IMR-90 (cell line): ENCODE data around the gene DSCAM. TPM values are rescaled to one million over a fixed set of nuclear protein-coding genes. Genes with fewer than 3 reads are reported as not detected.

Experiments used
- ATAC-seq: fragments of 200-7000 bp; cut with Tn5 transposase; 2 replicates; pipeline ENCODE4 v1.9.1; 2020; ENCODE audit warnings: low read depth, mild to moderate bottlenecking, moderate library complexity
- BruUV-seq: library from RNA; stranded (reverse); fragments of 400-500 nt; replicated peaks from 2 replicates; lab custom pipeline; 2021; lab: Mats Ljungman, UMichigan
- CTCF ChIA-PET: fragments of 300-600 bp; formaldehyde crosslinking; extraction: SDS; loops from one replicate; lab custom pipeline; 2021; ENCODE audit warnings: antibody characterized with exemption; lab: Yijun Ruan, JAX
- POLR2A ChIA-PET: fragments of 300-600 bp; sonication (Branson Sonifier 250); formaldehyde crosslinking; loops from one replicate; lab custom pipeline; 2022; ENCODE audit warnings: antibody characterized with exemption; ENCODE audit not compliant: unreplicated experiment; lab: Charles Lee
- DNase-seq: peaks from one replicate; pipeline ENCODE4 v3.0.0; 2013
- H2AFZ ChIP-seq: replicated peaks from 2 replicates; pipeline ENCODE3; 2013; ENCODE audit warnings: low read length, mild to moderate bottlenecking; ENCODE audit not compliant: poor library complexity
- H2AK5ac ChIP-seq: 2 replicates; pipeline ENCODE4 v1.6.1; 2013; ENCODE audit warnings: low read depth, low read length, inconsistent platforms
- H2AK9ac ChIP-seq: replicated peaks from 2 replicates; pipeline ENCODE3; 2013; ENCODE audit warnings: mild to moderate bottlenecking, low read depth, low read length, moderate library complexity; ENCODE audit not compliant: poor library complexity
- H2BK120ac ChIP-seq: 2 replicates; pipeline ENCODE4 v1.6.1; 2013; ENCODE audit warnings: low read depth, low read length, inconsistent platforms
- H2BK15ac ChIP-seq: 3 replicates; pipeline ENCODE4 v1.6.1; 2013; ENCODE audit warnings: low read depth, low read length, inconsistent platforms
- H2BK20ac ChIP-seq: 2 replicates; pipeline ENCODE4 v1.6.1; 2013; ENCODE audit warnings: low read depth, mild to moderate bottlenecking, inconsistent platforms, low read length, moderate library complexity
- H2BK5ac ChIP-seq: 2 replicates; pipeline ENCODE4 v1.6.1; 2013; ENCODE audit warnings: mild to moderate bottlenecking, low read depth, low read length, inconsistent platforms; ENCODE audit not compliant: poor library complexity, severe bottlenecking
- H3K14ac ChIP-seq: replicated peaks from 2 replicates; pipeline ENCODE4 v1.6.1; 2013; ENCODE audit warnings: low read depth, low read length, inconsistent platforms
- H3K18ac ChIP-seq: 2 replicates; pipeline ENCODE4 v1.6.1; 2013; ENCODE audit warnings: low read depth, low read length, control low read depth
- H3K23ac ChIP-seq: 2 replicates; pipeline ENCODE4 v1.6.1; 2013; ENCODE audit warnings: low read depth, low read length, inconsistent platforms
- H3K27ac ChIP-seq: 2 replicates; pipeline ENCODE4 v1.5.1; 2013; ENCODE audit warnings: mild to moderate bottlenecking, control low read depth, low read length; ENCODE audit not compliant: insufficient read depth
- H3K27me3 ChIP-seq: 2 replicates; pipeline ENCODE4 v1.6.1; 2013; ENCODE audit warnings: low read length; ENCODE audit not compliant: control insufficient read depth, insufficient read depth
- H3K36me3 ChIP-seq: 2 replicates; pipeline ENCODE4 v1.6.1; 2013; ENCODE audit warnings: low read length, mixed read lengths; ENCODE audit not compliant: control insufficient read depth, insufficient read depth
- H3K4ac ChIP-seq: 2 replicates; pipeline ENCODE4 v1.6.1; 2013; ENCODE audit warnings: low read depth, low read length, inconsistent platforms
- H3K4me1 ChIP-seq: 2 replicates; pipeline ENCODE4 v1.6.1; 2013; ENCODE audit warnings: low read length, mixed read lengths; ENCODE audit not compliant: control insufficient read depth, insufficient read depth
- H3K4me2 ChIP-seq: 2 replicates; pipeline ENCODE4 v1.6.1; 2013; ENCODE audit warnings: low read depth, mild to moderate bottlenecking, control low read depth, low read length, moderate library complexity
- H3K4me3 ChIP-seq: 2 replicates; pipeline ENCODE4 v1.5.1; 2013; ENCODE audit warnings: low read depth, mild to moderate bottlenecking, control low read depth, low read length, moderate library complexity; ENCODE audit not compliant: insufficient read depth
- H3K56ac ChIP-seq: 2 replicates; pipeline ENCODE4 v1.6.1; 2013; ENCODE audit warnings: low read length, inconsistent platforms; ENCODE audit not compliant: insufficient read depth; ENCODE audit errors: extremely low read depth
- H3K79me1 ChIP-seq, 2 experiments: 2 replicates each; pipeline ENCODE4 v1.6.1; 2013; ENCODE audit warnings: low read length in 2 of 2, inconsistent platforms in 1 of 2, low read depth in 1 of 2
- H3K9ac ChIP-seq: 2 replicates; pipeline ENCODE4 v1.6.1; 2013; ENCODE audit warnings: low read depth, low read length, control low read depth
- H3K9me1 ChIP-seq: 2 replicates; pipeline ENCODE4 v1.6.1; 2013; ENCODE audit warnings: low read length, inconsistent platforms; ENCODE audit not compliant: insufficient read depth
- H3K9me3 ChIP-seq: 2 replicates; pipeline ENCODE4 v1.6.1; 2013; ENCODE audit warnings: low read length; ENCODE audit not compliant: control insufficient read depth, insufficient read depth
- H4K20me1 ChIP-seq: 2 replicates; pipeline ENCODE4 v1.6.1; 2013; ENCODE audit warnings: low read length, inconsistent platforms; ENCODE audit not compliant: insufficient read depth
- H4K5ac ChIP-seq: 2 replicates; pipeline ENCODE4 v1.6.1; 2013; ENCODE audit warnings: mild to moderate bottlenecking, low read depth, low read length, control low read depth
- H4K8ac ChIP-seq, 2 experiments: 2 replicates each; pipeline ENCODE4 v1.6.1; 2013; ENCODE audit warnings: low read depth in 2 of 2, low read length in 2 of 2, control low read depth in 1 of 2, inconsistent platforms in 1 of 2
- H4K91ac ChIP-seq: 2 replicates; pipeline ENCODE4 v1.6.1; 2013; ENCODE audit warnings: low read depth, low read length, inconsistent platforms; ENCODE audit not compliant: insufficient read depth
- BHLHE40 ChIP-seq: fragments of 150-350 bp; IDR thresholded peaks from 2 replicates; pipeline ENCODE4 v1.6.1; 2016; ENCODE audit warnings: mild to moderate bottlenecking, low read depth, low read length
- CEBPB ChIP-seq: IDR thresholded peaks from 2 replicates; pipeline ENCODE4 v1.6.1; 2012; ENCODE audit warnings: low read depth, low read length, improper control_type of control experiment
- CHD1 ChIP-seq: IDR thresholded peaks from 2 replicates; pipeline ENCODE4 v1.6.1; 2012; ENCODE audit warnings: low read depth, low read length, improper control_type of control experiment
- CTCF ChIP-seq: conservative IDR thresholded peaks from 2 replicates; pipeline ENCODE4 v1.5.1; 2012; ENCODE audit warnings: mild to moderate bottlenecking, low read depth, low read length, improper control_type of control experiment
- ELK1 ChIP-seq: fragments of 150-350 bp; IDR thresholded peaks from 2 replicates; pipeline ENCODE4 v1.6.1; 2016; ENCODE audit warnings: low read depth, mild to moderate bottlenecking, low read length, moderate library complexity, borderline replicate concordance
- FOS ChIP-seq: fragments of 150-350 bp; IDR thresholded peaks from 2 replicates; pipeline ENCODE4 v1.6.1; 2016; ENCODE audit warnings: low read depth, low read length
- MAFK ChIP-seq: IDR thresholded peaks from 2 replicates; pipeline ENCODE4 v1.6.1; 2012; ENCODE audit warnings: low read depth, low read length, improper control_type of control experiment
- MAZ ChIP-seq: IDR thresholded peaks from 2 replicates; pipeline ENCODE4 v1.6.1; 2012; ENCODE audit warnings: low read depth, mild to moderate bottlenecking, low read length, improper control_type of control experiment, moderate library complexity, borderline replicate concordance
- MXI1 ChIP-seq: IDR thresholded peaks from 2 replicates; pipeline ENCODE4 v1.6.1; 2012; ENCODE audit warnings: low read depth, mild to moderate bottlenecking, low read length, moderate library complexity, borderline replicate concordance
- NFE2L2 ChIP-seq: fragments of 150-350 bp; IDR thresholded peaks from 2 replicates; pipeline ENCODE4 v1.6.1; 2016; ENCODE audit warnings: low read depth, mild to moderate bottlenecking, low read length
- POLR2A ChIP-seq: IDR thresholded peaks from 2 replicates; pipeline ENCODE4 v1.6.1; 2012; ENCODE audit warnings: mild to moderate bottlenecking, low read depth, low read length
- RAD21 ChIP-seq: IDR thresholded peaks from 2 replicates; pipeline ENCODE4 v1.6.1; 2012; ENCODE audit warnings: low read length, improper control_type of control experiment
- RCOR1 ChIP-seq: IDR thresholded peaks from 2 replicates; pipeline ENCODE4 v1.6.1; 2012; ENCODE audit warnings: mild to moderate bottlenecking, low read length, improper control_type of control experiment; ENCODE audit not compliant: insufficient replicate concordance
- RFX5 ChIP-seq: IDR thresholded peaks from 2 replicates; pipeline ENCODE4 v1.8.0; 2012; ENCODE audit warnings: low read depth, mild to moderate bottlenecking, low read length, moderate library complexity
- SMC3 ChIP-seq: fragments of 150-350 bp; IDR thresholded peaks from 2 replicates; pipeline ENCODE4 v1.6.1; 2016; ENCODE audit warnings: low read depth, mild to moderate bottlenecking, antibody characterized with exemption, low read length, moderate library complexity
- USF2 ChIP-seq: fragments of 150-350 bp; IDR thresholded peaks from 2 replicates; pipeline ENCODE4 v1.6.1; 2017; ENCODE audit warnings: mild to moderate bottlenecking, antibody characterized with exemption, low read length, low read depth
- WGBS, 2 experiments: methylation state at CpG; one replicate each; pipeline versions ENCODE4 v1.1.5 to v1.1.7; 2013; ENCODE audit warnings: missing lambda C conversion rate in 2 of 2; ENCODE audit not compliant: insufficient read length in 1 of 2; ENCODE audit errors: extremely low coverage in 2 of 2; 5-methylcytosine and 5-hydroxymethylcytosine counted together
- dilution Hi-C: fragments of 300-500 bp; cut with HindIII; formaldehyde crosslinking; loops from one replicate; pipeline ENCODE4 v1.14.3; 2018; ENCODE audit warnings: low sequenced_read_pairs; ENCODE audit not compliant: unreplicated experiment
- in situ Hi-C: fragments of 300-500 bp; cut with MboI; formaldehyde crosslinking; loops from 3 replicates; pipeline ENCODE4 v1.14.3; 2019; ENCODE audit warnings: low sequenced_read_pairs, inconsistent platforms, mixed read lengths
- intact Hi-C: fragments of 100-400 bp; cut with micrococcal nuclease; formaldehyde crosslinking; loops from 2 replicates; pipeline ENCODE4 v1.10.0; 2022
- polyA plus RNA-seq, 3 experiments: library from polyadenylated mRNA; depleted of rRNA; stranded (reverse); fragments of >200 nt; gene quantifications; 2 replicates each; pipeline ENCODE4 v1.2.3, GENCODE V29; 2012; ENCODE audit warnings: low replicate concordance in 1 of 3
- total RNA-seq: library from RNA; depleted of rRNA; stranded (reverse); fragments of >200 nt; gene quantifications from 2 replicates; pipeline ENCODE4 v1.2.3, GENCODE V29; 2012

DSCAM gene
- total and polyA plus RNA-seq, 2 of the 4 experiments (the other 2 are of a cell fraction), result under 0.01 to 0.02 TPM

- Histone ChIP-seq H4K8ac (no peak overlapping the region), H3K36me3 (no peaks in the 10 kb centered on the region), H3K79me1 (no peaks in the 10 kb centered on the region), H3K14ac (no peak overlapping the region), H2BK20ac (no peak overlapping the region), H4K91ac (no peak overlapping the region), H4K20me1 (no peaks in the 10 kb centered on the region), H3K4me1 (no peaks in the 10 kb centered on the region), H2AK5ac (no peak overlapping the region), H2AFZ (no peak overlapping the region), H2BK5ac (no peak overlapping the region), H3K9ac (no peak overlapping the region), H3K56ac (no peak overlapping the region), H2BK120ac (no peak overlapping the region), H2BK15ac (no peak overlapping the region), H3K27me3 (no peaks in the 10 kb centered on the region), H3K27ac (no peak overlapping the region), H3K9me3 (peaks cover 46% of the 10 kb centered on the region), H3K9me1 (no peaks in the 10 kb centered on the region), H3K18ac (no peak overlapping the region), H3K4ac (no peak overlapping the region), H4K5ac (no peak overlapping the region), H3K4me2 (no peak overlapping the region), H3K4me3 (no peak overlapping the region), H2AK9ac (no peak overlapping the region), H3K23ac (no peak overlapping the region)
- dilution Hi-C loops, result no loop called here
- ChIA-PET POLR2A (no interaction called here), CTCF (interaction anchor here (0.6 kb wide), 1 partner anchor 32 kb away, joined by 3 read pairs; no protein-coding TSS in a partner anchor)
- TF ChIP-seq CHD1 (no peak), MAZ (no peak), SMC3 (no peak), RAD21 (no peak), MXI1 (no peak), MAFK (no peak), USF2 (no peak), CEBPB (no peak), CTCF (no peak), RFX5 (no peak), NFE2L2 (no peak), POLR2A (no peak), RCOR1 (no peak), BHLHE40 (no peak), FOS (no peak), ELK1 (no peak)
- BruUV-seq, result no TSS peak
- DNase-seq (no peak), ATAC-seq (no peak)
- WGBS, 2 experiments, result 12% methylated on average over 3 of the region's 6 CpGs; no CpG with 5 or more reads in 1 of the 2 experiments
- in situ Hi-C loops, result loop anchor here (25.0 kb wide), 1 partner anchor 99 kb away; no protein-coding TSS in a partner anchor
- intact Hi-C loops, result no loop called here
Observed at GRCh38 chr21:40186045-40186444, 660.9 kb downstream of the DSCAM start.
